H9 (cell line): ENCODE data around the gene IL12RB1. TPM values are rescaled to one million over a fixed set of nuclear protein-coding genes. Genes with fewer than 3 reads are reported as not detected.

Source experiments
- DNase-seq: peaks from one replicate; pipeline ENCODE4 v3.0.0-alpha.2; 2017
- H2AFZ ChIP-seq: one replicate; pipeline ENCODE4 v1.6.1; 2013; ENCODE audit warnings: mild to moderate bottlenecking, low read length, control low read depth, moderate library complexity
- H2AK5ac ChIP-seq: 2 replicates; pipeline ENCODE4 v1.6.1; 2013; ENCODE audit warnings: low read length, control low read depth, mixed read lengths; ENCODE audit not compliant: insufficient read length
- H2BK120ac ChIP-seq: one replicate; pipeline ENCODE4 v1.6.1; 2013; ENCODE audit warnings: low read depth, mild to moderate bottlenecking, low read length, control low read depth, inconsistent platforms; ENCODE audit not compliant: poor library complexity, severe bottlenecking
- H2BK12ac ChIP-seq: 2 replicates; pipeline ENCODE4 v1.6.1; 2013; ENCODE audit warnings: low read length, control low read depth, mixed read lengths, low read depth; ENCODE audit not compliant: insufficient read length
- H2BK15ac ChIP-seq: 2 replicates; pipeline ENCODE4 v1.6.1; 2013; ENCODE audit warnings: low read depth, low read length, control low read depth
- H2BK20ac ChIP-seq: one replicate; pipeline ENCODE4 v1.6.1; 2013; ENCODE audit warnings: low read depth, mild to moderate bottlenecking, low read length, control low read depth, inconsistent platforms; ENCODE audit not compliant: poor library complexity, severe bottlenecking
- H2BK5ac ChIP-seq: 2 replicates; pipeline ENCODE4 v1.6.1; 2013; ENCODE audit warnings: low read length, control low read depth, mixed read lengths; ENCODE audit not compliant: insufficient read length
- H3K14ac ChIP-seq: 2 replicates; pipeline ENCODE4 v1.6.1; 2013; ENCODE audit warnings: low read length, control low read depth; ENCODE audit not compliant: insufficient read depth
- H3K18ac ChIP-seq: 2 replicates; pipeline ENCODE4 v1.6.1; 2013; ENCODE audit warnings: low read depth, mild to moderate bottlenecking, mixed read lengths, low read length, control low read depth; ENCODE audit not compliant: insufficient read length
- H3K23ac ChIP-seq: 2 replicates; pipeline ENCODE4 v1.6.1; 2013; ENCODE audit warnings: low read length, control low read depth, mixed read lengths, low read depth; ENCODE audit not compliant: insufficient read length
- H3K23me2 ChIP-seq: 2 replicates; pipeline ENCODE4 v1.6.1; 2013; ENCODE audit warnings: low read depth, mild to moderate bottlenecking, mixed read lengths, low read length, control low read depth; ENCODE audit not compliant: insufficient read length, poor library complexity, severe bottlenecking
- H3K27ac ChIP-seq: 2 replicates; pipeline ENCODE4 v1.5.1; 2013; ENCODE audit warnings: low read length, control low read depth, mixed read lengths, low read depth; ENCODE audit not compliant: insufficient read length
- H3K27me3 ChIP-seq: 2 replicates; pipeline ENCODE4 v1.6.1; 2013; ENCODE audit warnings: low read length, control low read depth, inconsistent platforms; ENCODE audit not compliant: insufficient read depth
- H3K4ac ChIP-seq: 2 replicates; pipeline ENCODE4 v1.6.1; 2013; ENCODE audit warnings: low read depth, mild to moderate bottlenecking, control low read depth, inconsistent platforms, low read length, moderate library complexity
- H3K4me1 ChIP-seq: 2 replicates; pipeline ENCODE4 v1.6.1; 2013; ENCODE audit warnings: low read length, control low read depth, inconsistent platforms; ENCODE audit not compliant: insufficient read depth
- H3K4me2 ChIP-seq: 2 replicates; pipeline ENCODE4 v1.6.1; 2013; ENCODE audit warnings: low read length, control low read depth, mixed read lengths; ENCODE audit not compliant: insufficient read length, insufficient read depth
- H3K56ac ChIP-seq: 2 replicates; pipeline ENCODE4 v1.6.1; 2013; ENCODE audit warnings: low read depth, mild to moderate bottlenecking, mixed read lengths, low read length, control low read depth; ENCODE audit not compliant: insufficient read length
- H3K79me1 ChIP-seq: 2 replicates; pipeline ENCODE4 v1.6.1; 2013; ENCODE audit warnings: low read depth, mild to moderate bottlenecking, moderate library complexity, low read length, control low read depth, inconsistent platforms; ENCODE audit not compliant: insufficient read depth, poor library complexity, severe bottlenecking
- H3K79me2 ChIP-seq: 2 replicates; pipeline ENCODE4 v1.6.1; 2013; ENCODE audit warnings: low read length, control low read depth, inconsistent platforms; ENCODE audit not compliant: insufficient read depth
- H3K9ac ChIP-seq: 2 replicates; pipeline ENCODE4 v1.6.1; 2013; ENCODE audit warnings: low read length, control low read depth, mixed read lengths; ENCODE audit not compliant: insufficient read length; ENCODE audit errors: extremely low read depth
- H3K9me3 ChIP-seq: one replicate; pipeline ENCODE4 v1.6.1; 2013; ENCODE audit warnings: low read depth, low read length, inconsistent platforms; ENCODE audit not compliant: control insufficient read depth
- H3T11ph ChIP-seq: one replicate; pipeline ENCODE4 v1.6.1; 2013; ENCODE audit warnings: mild to moderate bottlenecking, low read length, control low read depth, inconsistent platforms
- H4K20me1 ChIP-seq: one replicate; pipeline ENCODE4 v1.6.1; 2013; ENCODE audit not compliant: control insufficient read depth, insufficient read length, insufficient read depth
- H4K5ac ChIP-seq: 2 replicates; pipeline ENCODE4 v1.6.1; 2013; ENCODE audit warnings: low read depth, mild to moderate bottlenecking, mixed read lengths, low read length, control low read depth; ENCODE audit not compliant: insufficient read length
- H4K8ac ChIP-seq: replicated peaks from 2 replicates; pipeline ENCODE4 v1.6.1; 2013; ENCODE audit warnings: low read length, control low read depth, mixed read lengths, low read depth; ENCODE audit not compliant: insufficient read length
- H4K91ac ChIP-seq: 2 replicates; pipeline ENCODE4 v1.6.1; 2013; ENCODE audit warnings: low read depth, mild to moderate bottlenecking, moderate library complexity, mixed read lengths, low read length, control low read depth; ENCODE audit not compliant: insufficient read length
- H3K27ac Mint-ChIP-seq, 3 experiments: 2 replicates in 2 of 3; 3 replicates in 1 of 3; pipeline ENCODE4 v1.8.0; 2020 to 2021; ENCODE audit warnings: mixed read lengths in 3 of 3, mild to moderate bottlenecking in 1 of 3, moderate library complexity in 1 of 3
- H3K27me3 Mint-ChIP-seq: 2 replicates; pipeline ENCODE4 v1.8.0; 2021; ENCODE audit warnings: low read depth, mild to moderate bottlenecking, moderate library complexity, mixed read lengths
- H3K36me3 Mint-ChIP-seq, 3 experiments: 2 replicates in 2 of 3; 3 replicates in 1 of 3; pipeline ENCODE4 v1.8.0; 2020 to 2021; ENCODE audit warnings: low read depth in 3 of 3, mixed read lengths in 3 of 3; ENCODE audit not compliant: insufficient read depth in 1 of 3
- H3K4me1 Mint-ChIP-seq, 2 experiments: 2 replicates each; pipeline ENCODE4 v1.8.0; 2020; ENCODE audit warnings: mixed read lengths in 2 of 2
- H3K4me3 Mint-ChIP-seq, 2 experiments: 2 replicates in 1 of 2; 3 replicates in 1 of 2; pipeline ENCODE4 v1.8.0; 2020 to 2021; ENCODE audit warnings: mild to moderate bottlenecking in 2 of 2, mixed read lengths in 2 of 2, moderate library complexity in 1 of 2
- H3K9me3 Mint-ChIP-seq, 2 experiments: 2 replicates in 1 of 2; 3 replicates in 1 of 2; pipeline ENCODE4 v1.8.0; 2020; ENCODE audit warnings: mild to moderate bottlenecking in 2 of 2, mixed read lengths in 2 of 2, moderate library complexity in 1 of 2
- WGBS: extraction: QIAGEN DNeasy Blood & Tissue Kit; methylation state at CpG from one replicate; pipeline ENCODE4 v1.1.7; 2013; ENCODE audit warnings: missing lambda C conversion rate, low lambda C conversion rate, mixed read lengths; ENCODE audit not compliant: insufficient read length; ENCODE audit errors: extremely low coverage; 5-methylcytosine and 5-hydroxymethylcytosine counted together
- total RNA-seq: library from RNA; stranded (reverse); gene quantifications from 2 replicates; pipeline ENCODE4 v1.2.1, GENCODE V29; 2021
- TF ChIP-seq, protein P1 (sequence below): fragments of 200-600 bp; sonication (generic); conservative IDR thresholded peaks from 3 replicates; pipeline ENCODE4 v1.8.0; 2021; ENCODE audit warnings: antibody characterized with exemption, mild to moderate bottlenecking

The IL12RB1 gene
- total RNA-seq, 1 experiment from 2014 or later = not detected

DNA sequence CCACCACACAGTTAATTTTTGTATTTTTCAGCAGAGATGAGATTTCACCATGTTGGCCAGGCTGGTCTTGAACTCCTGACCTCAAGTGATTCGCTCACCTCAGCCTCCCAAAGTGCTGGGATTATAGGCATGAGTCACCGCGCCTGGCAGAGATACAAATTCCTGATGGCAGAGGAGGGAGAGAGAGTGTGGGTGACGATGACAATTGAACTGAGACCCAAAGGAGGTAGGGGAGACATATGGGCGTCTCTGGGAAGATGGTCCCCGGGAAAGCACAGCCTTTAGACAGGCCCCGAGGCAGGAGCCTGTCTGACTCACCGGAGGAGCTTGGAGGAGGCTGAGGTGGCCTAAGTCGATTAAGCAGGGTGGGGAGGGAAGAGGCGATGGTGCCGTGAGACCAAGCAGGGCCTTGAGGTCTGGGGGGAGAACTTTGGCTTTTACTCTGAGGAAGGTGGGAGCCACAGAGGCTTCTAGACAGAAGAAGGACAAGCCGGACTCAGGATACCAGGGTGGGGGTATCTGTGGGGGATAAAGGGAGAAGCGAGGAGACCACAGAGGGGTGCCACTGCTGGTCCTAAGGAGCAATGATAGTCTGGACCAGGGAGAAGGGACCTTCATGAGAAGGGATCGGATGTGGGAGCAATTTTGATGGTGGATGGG, 40.5 kb downstream of the IL12RB1 start:
- H3K9me3 ChIP-seq = no peaks in the 10 kb centered on the region
- no peak for DNase-seq
- H3K27ac ChIP-seq = no peak overlapping the region
- Mint-ChIP-seq H3K36me3 (no peaks in the 10 kb centered on the region), H3K4me1 (peaks cover 3 to 11% of the 10 kb centered on the region in 2 experiments), H3K27ac (no peak overlapping the region), H3K27me3 (peaks cover 1% of the 10 kb centered on the region), H3K9me3 (peaks cover 0 to 2% of the 10 kb centered on the region in 2 experiments; a peak in 2 of 5 replicates), H3K4me3 (no peak overlapping the region)
- H3K79me2 ChIP-seq = no peaks in the 10 kb centered on the region
- H3K23me2 ChIP-seq = no peaks in the 10 kb centered on the region
- no peak overlapping the region for H3K14ac ChIP-seq
- no peak overlapping the region for H3K56ac ChIP-seq
- no peaks in the 10 kb centered on the region for H3K4me1 ChIP-seq
- no peak overlapping the region for H3K4me2 ChIP-seq
- H3K4ac ChIP-seq = no peak overlapping the region
- H4K5ac ChIP-seq = no peak overlapping the region
- H4K20me1 ChIP-seq = no peaks in the 10 kb centered on the region
- no peak overlapping the region for H3K9ac ChIP-seq
- no peak overlapping the region for H2BK20ac ChIP-seq
- no peak overlapping the region for H2BK15ac ChIP-seq
- no peak overlapping the region for H2AFZ ChIP-seq
- H3K79me1 ChIP-seq = no peaks in the 10 kb centered on the region
- no peak overlapping the region for H4K8ac ChIP-seq
- no peaks in the 10 kb centered on the region for H3K27me3 ChIP-seq
- no peak overlapping the region for H3K23ac ChIP-seq
- no CpG with 5 or more reads among the region's 14 CpGs for WGBS
- H2BK12ac ChIP-seq = no peak overlapping the region
- H3T11ph ChIP-seq = no peak overlapping the region
- no peak overlapping the region for H3K18ac ChIP-seq
- H2BK5ac ChIP-seq = no peak overlapping the region
- H2AK5ac ChIP-seq = no peak overlapping the region
- no peak overlapping the region for H4K91ac ChIP-seq
- H2BK120ac ChIP-seq = no peak overlapping the region
- TF ChIP-seq, protein P1, sequence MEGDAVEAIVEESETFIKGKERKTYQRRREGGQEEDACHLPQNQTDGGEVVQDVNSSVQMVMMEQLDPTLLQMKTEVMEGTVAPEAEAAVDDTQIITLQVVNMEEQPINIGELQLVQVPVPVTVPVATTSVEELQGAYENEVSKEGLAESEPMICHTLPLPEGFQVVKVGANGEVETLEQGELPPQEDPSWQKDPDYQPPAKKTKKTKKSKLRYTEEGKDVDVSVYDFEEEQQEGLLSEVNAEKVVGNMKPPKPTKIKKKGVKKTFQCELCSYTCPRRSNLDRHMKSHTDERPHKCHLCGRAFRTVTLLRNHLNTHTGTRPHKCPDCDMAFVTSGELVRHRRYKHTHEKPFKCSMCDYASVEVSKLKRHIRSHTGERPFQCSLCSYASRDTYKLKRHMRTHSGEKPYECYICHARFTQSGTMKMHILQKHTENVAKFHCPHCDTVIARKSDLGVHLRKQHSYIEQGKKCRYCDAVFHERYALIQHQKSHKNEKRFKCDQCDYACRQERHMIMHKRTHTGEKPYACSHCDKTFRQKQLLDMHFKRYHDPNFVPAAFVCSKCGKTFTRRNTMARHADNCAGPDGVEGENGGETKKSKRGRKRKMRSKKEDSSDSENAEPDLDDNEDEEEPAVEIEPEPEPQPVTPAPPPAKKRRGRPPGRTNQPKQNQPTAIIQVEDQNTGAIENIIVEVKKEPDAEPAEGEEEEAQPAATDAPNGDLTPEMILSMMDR = no peak
